GM19238 (cell line): ENCODE results near the gene BANP.
"Not testable (repeated sequence)": the region's sequence is repeated elsewhere in the genome, so short reads cannot be mapped to it uniquely, and the experiment has no call there.

Source experiments
- DNase-seq: peaks from one replicate; pipeline ENCODE4 v3.0.0; 2011; ENCODE audit warnings: low spot score; ENCODE audit not compliant: insufficient read length

BANP gene

GRCh38 chr16:87993901-87994300 lies 42.7 kb downstream of the BANP start:
- no peak for DNase-seq

DNA sequence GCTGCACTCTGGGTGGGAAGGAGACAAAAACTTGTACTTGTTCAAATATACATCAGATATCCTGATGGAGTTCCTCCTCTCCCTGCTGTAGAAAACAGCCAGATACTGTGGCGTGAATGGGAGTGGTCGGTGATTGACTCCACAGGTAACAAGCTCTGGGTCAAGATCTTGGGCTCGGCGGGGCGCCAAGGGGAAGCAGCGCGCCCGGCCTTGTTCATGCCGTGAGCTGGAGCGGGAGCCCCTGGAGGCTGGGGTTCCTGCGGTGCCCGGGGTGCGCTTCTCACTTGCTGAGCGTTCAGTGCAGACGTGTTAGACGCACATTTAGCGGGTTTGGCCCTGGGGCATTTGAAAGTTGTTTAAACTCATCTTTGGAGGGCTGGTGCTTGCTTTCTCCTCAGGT lies 44.4 kb downstream of the BANP start:
- no peak for DNase-seq

DNA sequence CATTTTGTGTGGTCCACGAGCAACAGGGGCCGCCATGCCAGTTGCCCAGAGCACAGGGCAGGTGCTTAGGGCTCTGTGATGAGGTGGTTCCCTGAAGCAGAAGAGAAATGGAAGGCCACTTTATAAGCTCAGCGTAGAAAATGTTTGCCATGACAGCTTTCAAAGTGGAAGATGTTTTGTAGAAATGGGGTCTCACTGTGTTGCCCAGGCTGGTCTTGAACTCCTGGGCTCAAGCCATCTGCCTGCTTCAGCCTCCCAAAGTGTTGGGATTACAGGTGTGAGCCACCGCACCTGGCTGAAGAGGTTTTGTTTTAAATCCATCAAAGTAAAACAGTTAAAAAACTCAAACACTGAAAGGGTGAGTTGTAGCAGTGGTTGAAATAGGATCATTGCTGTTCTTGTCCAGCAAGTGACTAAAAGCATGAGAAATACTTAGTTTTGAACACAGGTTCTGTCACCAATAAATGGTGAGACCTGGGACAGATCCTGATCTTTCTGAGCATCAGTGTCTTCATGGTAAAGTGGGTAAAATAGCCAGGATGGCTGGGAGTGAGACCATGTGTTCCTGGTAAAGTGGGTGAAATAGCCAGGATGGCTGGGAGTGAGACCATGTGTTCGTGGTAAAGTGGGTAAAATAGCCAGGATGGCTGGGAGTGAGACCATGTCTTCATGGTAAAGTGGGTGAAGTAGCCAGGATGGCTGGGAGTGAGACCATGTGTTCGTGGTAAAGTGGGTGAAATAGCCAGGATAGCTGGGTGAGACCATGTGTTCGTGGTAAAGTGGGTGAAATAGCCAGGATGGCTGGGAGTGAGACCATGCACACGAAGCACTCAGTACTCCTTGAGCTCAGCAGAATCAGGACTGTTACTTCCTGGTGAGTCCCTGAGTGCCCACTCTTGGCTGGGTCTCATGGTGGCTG lies 46.0 kb downstream of the BANP start:
- no peak for DNase-seq

- DNase-seq: not testable (repeated sequence)
Observed at GRCh38 chr16:87998184-87998793, 47.1 kb downstream of the BANP start.

DNA sequence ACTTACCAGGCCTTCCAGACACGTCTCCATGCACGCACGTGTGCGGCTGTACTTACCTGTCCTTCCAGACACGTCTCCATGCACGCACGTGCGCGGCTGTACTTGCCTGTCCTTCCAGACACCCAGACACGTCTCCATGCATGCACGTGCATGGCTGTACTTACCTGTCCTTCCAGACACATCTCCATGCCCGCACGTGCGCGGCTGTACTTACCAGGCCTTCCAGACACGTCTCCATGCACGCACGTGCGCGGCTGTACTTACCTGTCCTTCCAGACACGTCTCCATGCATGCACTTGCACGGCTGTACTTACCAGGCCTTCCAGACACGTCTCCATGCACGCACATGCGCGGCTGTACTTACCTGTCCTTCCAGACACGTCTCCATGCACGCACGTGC lies 47.8 kb downstream of the BANP start:
- not testable (repeated sequence) for DNase-seq

GRCh38 chr16:88002211-88002610 lies 51.0 kb downstream of the BANP start:
- no peak for DNase-seq

- DNase-seq: no peak
Observed at GRCh38 chr16:88002749-88003148, 51.5 kb downstream of the BANP start.

DNA sequence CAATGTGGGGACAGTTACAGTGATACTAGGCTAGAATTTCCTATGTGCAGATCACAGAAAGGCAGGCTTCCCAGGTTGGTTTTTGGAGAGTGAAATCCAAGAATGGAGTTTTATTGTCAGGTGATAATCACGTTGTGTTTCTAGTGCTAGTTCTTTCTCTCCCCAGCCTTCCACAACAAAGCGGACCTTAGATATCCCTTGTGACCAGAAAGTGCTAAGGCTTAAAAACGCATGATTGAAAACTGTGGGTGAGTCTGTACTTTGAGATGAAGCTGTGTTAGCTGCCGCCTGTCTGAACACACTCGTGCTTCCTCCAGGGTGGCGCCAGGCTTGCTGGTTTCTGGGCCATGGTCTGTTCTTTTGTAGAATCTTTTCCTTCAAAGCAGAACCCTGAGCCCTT lies 52.1 kb downstream of the BANP start:
- no peak for DNase-seq

GRCh38 chr16:88003736-88004135 lies 52.5 kb downstream of the BANP start:
- DNase-seq: no peak

DNA sequence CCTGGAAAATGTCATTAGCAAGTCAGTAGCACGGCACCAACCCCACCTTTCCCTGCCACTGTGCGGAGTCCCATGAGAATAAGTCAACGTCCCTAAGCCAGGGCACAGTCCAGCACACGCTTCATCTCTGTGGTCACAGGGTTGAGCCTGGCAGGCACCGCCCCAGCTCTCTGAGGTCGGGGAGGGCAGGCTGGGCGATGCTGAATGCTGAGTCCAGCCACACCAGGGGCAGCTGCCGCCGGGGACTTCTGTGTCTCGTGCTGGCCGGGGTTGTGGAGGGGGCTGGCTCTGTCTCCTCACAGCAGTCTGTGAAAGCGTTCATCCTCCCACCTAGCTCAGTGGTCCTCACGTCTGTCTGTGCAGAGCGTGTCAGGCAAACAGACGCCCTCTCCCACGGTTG lies 53.2 kb downstream of the BANP start:
- DNase-seq: no peak

DNA sequence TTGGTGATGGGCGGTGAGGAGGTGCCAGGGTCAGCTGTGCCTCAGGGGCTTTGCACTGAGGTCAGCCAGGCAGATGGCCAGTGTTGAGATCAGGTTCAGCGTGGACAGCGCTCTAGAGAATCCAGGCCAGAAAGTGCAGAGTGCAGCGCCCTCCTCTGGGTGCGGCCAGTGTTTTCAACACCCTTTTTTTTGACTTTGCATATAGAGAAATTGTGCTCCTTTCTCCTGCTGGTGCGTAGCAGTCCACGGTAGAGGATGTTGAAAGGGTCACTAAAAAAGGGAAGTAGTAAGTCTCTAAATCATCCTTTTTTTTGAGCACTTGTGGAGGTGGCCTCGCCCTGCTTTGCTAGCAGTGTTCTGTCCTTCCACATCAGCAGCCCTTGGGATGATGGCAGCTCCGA lies 53.9 kb downstream of the BANP start:
- no peak for DNase-seq

DNA sequence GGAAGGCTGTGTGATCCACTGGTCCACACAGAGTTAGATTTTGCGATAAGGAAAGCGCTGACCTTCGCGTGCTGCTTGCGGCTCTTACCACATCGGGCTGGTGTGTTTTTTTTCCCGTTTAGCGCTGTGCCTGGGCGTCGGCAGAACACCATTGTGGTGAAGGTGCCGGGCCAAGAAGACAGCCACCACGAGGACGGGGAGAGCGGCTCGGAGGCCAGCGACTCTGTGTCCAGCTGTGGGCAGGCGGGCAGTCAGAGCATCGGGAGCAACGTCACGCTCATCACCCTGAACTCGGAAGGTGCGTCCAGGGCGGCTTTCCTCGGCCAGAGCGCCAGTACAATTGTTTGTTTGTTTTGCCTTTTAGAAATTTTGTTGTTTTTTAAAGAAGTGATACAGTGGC lies 54.7 kb downstream of the BANP start:
- no peak for DNase-seq

DNA sequence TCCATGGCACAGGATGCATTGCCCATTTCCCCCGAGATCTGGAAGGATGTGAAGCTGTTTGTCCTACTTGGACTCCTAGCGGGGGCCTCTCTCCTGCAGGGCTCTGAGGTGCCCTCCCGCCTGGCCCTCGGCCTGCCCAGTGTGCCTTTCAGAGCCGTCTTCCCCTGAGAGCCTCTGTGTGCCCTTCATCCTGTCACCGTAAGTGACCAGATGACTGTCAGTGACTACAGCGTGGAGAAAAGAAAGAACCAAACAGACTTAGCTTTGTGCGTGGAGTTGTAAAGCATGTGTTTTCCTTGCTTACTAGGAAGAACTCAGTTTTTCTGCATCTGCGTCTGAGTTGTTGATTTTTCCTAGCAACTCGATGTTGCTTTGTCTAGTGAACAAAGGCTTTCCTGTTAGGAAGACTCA lies 56.1 kb downstream of the BANP start:
- DNase-seq: no peak

DNA sequence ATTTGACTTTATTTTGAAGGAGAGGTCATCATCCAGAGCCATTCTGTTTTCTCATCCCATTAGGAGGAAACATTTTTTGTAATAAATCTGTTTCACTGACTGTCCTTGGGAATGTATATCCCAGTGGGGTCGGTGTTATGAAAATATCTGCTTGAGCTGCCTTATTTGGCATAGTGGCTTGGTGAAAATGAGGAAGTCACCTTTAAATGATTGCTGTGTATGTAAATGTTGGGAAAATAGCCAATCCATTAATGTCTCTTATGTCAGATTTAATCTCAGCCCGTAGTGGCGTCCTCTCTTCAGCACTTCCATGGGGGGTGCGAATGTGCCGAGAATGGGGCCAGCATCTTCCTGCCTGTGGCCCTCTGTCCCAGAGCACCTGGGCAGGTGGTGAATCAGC lies 57.6 kb downstream of the BANP start:
- DNase-seq: no peak

DNA sequence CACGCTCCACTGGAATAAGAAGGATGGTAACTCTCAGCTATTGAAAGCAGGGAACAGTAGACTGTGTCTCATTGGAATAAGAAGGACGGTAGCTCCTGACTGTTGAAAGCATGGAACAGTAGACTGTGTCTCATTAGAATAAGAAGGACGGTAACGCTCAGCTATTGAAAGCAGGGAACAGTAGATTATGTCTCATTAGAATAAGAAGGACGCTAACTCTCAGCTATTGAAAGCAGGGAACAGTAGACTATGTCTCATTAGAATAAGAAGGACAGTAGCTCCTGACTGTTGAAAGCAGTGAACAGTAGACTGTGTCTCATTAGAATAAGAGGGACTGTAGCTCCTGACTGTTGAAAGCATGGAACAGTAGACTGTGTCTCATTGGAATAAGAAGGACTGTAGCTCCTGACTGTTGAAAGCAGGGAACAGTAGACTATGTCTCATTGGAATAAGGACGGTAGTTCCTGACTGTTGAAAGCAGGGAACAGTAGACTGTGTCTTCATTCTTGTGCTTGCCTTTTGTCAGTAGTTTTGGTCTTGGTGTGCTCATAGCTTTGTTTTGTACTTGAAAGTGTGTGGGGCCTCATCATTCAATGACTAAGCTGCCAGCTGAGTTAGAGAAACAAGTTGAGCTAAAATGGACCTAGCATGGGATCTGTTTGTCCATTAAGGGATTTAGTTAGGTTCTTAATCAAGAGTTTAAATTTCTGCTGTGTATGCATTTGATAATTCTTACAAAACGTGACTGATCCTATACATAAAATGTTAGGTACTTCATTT lies 58.5 kb downstream of the BANP start:
- no peak for DNase-seq

DNA sequence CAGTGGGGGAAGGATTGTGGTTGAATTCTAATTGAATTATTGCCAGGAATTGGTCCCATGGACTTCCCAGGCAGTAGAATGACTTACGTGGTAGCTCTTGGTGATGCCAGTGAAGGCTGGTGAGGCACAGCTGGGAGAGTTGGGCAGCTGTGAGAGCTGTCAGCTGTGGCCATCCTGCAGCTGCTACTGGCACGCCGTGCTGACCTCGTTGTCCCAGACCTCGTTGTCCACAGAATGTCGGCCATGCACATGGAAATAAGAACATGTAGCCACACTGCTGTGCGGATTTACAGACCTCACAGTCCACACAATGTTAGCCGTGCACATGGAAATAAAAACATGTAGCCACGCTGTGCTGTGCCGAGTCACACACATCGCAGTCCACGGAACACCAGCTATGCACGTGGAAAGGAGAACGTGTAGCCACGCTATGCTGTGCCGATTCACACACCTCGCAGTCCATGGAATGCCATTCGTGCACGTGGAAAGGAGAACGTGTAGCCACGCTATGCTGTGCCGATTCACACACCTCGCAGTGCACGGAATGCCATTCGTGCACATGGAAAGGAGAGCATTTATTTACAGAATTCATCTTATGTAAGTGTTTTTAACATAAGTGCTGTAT lies 59.2 kb downstream of the BANP start:
- no peak for DNase-seq

- no peak for DNase-seq
Observed at GRCh38 chr16:88010968-88011483, 59.8 kb downstream of the BANP start.

DNA sequence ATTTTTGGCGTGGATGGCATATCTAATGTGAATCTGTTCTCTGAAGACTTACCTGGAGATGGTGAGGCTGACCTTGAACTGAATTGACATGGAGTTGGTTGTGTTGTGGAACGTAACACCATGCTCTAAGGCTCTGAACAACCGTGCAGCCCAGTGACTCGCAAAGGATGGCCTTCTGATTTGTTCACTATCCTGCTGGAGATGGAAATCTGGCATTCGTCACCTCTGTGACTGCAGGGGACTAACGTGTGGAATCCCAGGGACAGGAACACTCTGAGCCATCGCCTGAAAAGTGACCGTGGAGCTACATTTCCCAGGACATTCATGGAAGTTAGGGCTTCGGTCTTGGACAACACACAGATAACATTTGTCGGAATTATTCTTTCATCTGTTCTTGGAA lies 61.1 kb downstream of the BANP start:
- no peak for DNase-seq

DNA sequence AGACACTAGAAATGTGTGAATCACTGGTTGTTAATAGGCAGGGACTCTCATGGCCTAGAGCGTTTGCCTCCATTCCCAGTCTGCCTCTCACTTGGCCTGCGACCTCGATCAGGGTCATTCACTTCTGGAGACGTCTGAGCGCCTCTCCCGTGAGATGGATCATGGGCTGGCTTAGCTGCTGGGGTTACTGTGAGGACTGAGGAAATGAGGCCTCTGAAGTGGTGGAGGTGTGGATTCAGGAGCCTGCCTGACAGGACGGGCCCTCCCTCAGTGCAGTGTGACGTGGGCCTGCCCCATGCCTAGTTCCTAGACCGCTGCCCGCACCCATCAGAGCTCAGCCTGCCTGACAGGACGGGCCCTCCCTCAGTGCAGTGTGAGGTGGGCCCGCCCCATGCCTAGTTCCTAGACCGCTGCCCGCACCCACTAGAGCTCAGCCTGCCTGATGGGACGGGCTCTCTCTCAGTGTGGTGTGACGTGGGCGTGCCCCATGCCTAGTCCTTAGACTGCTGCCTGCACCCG lies 61.9 kb downstream of the BANP start:
- DNase-seq: no peak

DNA sequence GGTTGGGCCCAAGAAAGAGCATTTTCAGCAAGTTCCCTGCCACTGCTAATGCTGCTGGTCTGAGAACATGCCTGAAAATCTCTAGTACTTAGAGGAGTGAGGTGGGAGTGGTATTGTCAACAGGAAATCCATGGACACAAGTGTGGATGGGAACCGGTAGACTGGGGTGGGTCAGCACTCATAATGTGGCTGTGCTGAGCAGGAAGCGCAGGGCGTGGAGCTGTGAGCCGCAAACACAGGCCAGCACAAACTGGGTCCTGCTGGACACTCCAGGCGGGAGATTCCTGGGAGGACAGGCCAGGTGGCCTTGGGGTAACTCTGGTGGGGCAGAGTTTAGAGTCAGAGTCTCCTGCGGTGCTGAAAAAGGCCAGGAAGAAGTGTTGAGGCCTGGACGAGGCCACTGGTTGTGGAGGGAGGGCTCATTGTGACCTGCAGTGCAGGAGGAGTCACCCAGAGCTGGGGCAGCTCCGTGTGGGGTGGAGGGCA lies 62.6 kb downstream of the BANP start:
- no peak for DNase-seq

- no peak for DNase-seq
Observed at GRCh38 chr16:88014252-88014781, 63.1 kb downstream of the BANP start.
